GM11168 (cell line): ENCODE results near the gene SLIT1.

Experiments used
- in situ Hi-C: fragments of 300-500 bp; cut with MboI; formaldehyde crosslinking; loops from one replicate; pipeline ENCODE4 v1.12.0; 2022; ENCODE audit warnings: low sequenced_read_pairs; ENCODE audit not compliant: unreplicated experiment

SLIT1 gene

GRCh38 chr10:97090644-97091043 is 95.1 kb downstream of the SLIT1 start:
- in situ Hi-C loops: no loop called here

DNA sequence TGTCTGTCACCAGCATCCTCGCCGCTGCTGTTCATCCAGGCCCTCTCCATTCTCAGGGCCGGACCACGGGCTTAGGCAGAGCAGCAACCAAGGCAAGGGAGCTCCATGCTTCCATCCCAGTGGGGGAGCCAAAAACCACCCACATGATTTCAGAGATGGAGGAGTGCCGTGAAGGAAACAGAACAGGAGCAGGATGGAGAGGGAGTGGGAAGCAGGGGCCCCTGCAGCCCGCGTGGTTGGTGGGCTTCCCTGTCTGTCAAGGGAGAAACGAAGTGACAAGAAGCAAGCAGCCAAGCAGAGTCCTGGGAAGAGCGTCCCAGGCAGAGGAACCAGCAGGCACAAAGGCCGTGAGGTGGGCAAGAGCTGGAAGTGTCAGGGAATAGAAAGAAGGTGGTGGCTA is 95.7 kb downstream of the SLIT1 start:
- in situ Hi-C loops: no loop called here

- in situ Hi-C loops: no loop called here
Observed at GRCh38 chr10:97089209-97089870, 96.4 kb downstream of the SLIT1 start.

DNA sequence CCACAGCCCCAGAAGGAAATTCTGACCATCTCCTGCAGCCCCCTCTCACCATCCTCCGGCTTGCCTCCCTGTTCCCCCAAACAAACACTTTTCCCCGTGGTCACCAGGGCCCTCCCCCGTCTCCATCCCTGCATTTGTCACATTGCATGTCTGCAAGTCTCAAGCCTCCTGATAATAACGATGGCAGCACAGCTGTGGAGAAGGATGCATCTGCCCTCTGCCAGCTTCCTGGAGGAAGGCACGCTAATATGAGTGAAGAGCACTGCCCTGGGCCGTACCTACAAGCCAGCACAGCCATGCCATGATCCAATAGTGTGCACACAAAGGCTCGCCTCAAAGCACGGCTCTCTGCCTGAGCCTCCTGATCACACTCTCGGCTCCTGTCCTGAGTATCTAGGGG is 98.5 kb downstream of the SLIT1 start:
- in situ Hi-C loops: no loop called here

- in situ Hi-C loops: no loop called here
Observed at GRCh38 chr10:97086530-97086929, 99.2 kb downstream of the SLIT1 start.

GRCh38 chr10:97083228-97083829 is 102.4 kb downstream of the SLIT1 start:
- in situ Hi-C loops: loop anchor here (5.0 kb wide), 1 partner anchor 34 kb away; no protein-coding TSS in a partner anchor

DNA sequence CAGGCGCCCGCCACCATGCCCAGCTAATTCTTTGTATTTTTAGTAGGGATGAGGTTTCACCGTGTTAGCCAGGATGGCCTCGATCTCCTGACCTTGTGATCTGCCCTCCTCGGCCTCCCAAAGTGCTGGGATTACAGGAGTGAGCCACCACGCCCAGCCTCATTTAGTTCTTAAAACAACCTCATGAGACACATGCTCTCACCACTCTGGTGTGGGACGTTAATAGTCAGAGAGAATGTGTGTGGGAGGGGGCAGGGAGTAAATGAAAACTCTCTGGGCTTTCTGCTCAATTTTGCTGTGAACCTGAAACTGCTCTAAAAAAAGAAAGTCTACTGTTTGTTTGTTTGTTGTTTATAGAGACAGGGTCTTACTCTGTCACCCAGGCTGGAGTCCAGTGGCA is 103.2 kb downstream of the SLIT1 start:
- in situ Hi-C loops: loop anchor here (5.0 kb wide), 1 partner anchor 35 kb away; no protein-coding TSS in a partner anchor

GRCh38 chr10:97081621-97082235 is 104.0 kb downstream of the SLIT1 start:
- in situ Hi-C loops: loop anchor here (5.0 kb wide), 1 partner anchor 36 kb away; no protein-coding TSS in a partner anchor

DNA sequence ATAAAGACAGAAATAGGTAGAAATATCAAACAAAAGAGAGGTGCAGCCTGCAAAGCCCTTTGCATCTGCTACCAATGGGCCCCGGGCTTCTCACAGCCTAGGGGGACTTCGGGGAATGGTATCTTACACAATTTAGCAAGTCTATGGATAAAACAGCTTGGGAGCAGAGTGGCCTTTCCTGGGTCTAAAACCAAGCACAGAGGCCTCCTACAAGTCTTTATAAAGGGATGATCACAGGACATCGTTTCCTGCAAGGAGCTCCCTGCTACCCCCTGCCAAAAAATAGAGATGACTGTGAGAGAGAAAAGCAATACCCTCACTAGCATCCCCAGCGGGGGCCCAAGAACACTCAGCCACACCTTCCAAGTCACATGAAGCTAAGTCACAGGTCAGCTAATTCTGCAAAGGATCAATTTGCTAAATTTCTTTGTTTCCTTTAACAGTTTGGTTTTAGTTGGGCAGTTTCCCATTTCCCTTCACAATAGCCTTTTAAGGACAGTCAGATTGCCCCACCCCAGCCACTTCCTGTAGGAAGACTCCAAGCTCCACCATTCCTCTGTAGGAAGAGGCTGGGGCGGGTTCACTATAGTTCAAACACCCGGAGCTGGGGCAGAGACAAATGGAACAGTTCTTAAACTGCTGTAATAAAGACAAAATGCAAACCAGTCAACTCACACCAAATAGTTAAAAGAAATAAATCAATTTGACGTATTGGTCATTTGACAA is 105.5 kb downstream of the SLIT1 start:
- in situ Hi-C loops: loop anchor here (5.0 kb wide), 1 partner anchor 37 kb away; no protein-coding TSS in a partner anchor

GRCh38 chr10:97079448-97079847 is 106.3 kb downstream of the SLIT1 start:
- in situ Hi-C loops: no loop called here

DNA sequence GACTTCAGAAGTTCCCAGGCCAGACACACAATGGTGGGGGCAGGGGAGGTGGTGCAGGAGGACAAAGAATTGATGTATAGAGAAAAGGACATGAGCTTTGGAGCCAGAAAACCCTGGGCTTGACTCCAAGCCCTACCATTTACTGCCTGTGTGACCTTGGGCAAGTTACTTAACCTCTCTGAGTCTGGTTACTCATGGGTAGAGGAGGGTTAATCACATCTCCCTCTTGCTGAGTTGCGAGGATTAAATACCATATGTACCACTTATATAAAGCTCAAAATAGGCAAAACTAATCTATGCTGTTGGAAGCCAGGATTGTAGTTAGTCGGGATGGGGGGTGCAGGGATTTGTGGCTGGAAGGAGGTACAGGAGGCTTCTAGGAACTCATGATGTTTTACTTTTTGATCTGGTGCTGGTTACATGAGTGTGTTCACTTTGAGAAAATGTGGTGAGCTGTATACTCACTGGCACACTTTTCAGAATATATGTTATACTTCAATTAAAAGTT is 106.8 kb downstream of the SLIT1 start:
- in situ Hi-C loops: no loop called here

DNA sequence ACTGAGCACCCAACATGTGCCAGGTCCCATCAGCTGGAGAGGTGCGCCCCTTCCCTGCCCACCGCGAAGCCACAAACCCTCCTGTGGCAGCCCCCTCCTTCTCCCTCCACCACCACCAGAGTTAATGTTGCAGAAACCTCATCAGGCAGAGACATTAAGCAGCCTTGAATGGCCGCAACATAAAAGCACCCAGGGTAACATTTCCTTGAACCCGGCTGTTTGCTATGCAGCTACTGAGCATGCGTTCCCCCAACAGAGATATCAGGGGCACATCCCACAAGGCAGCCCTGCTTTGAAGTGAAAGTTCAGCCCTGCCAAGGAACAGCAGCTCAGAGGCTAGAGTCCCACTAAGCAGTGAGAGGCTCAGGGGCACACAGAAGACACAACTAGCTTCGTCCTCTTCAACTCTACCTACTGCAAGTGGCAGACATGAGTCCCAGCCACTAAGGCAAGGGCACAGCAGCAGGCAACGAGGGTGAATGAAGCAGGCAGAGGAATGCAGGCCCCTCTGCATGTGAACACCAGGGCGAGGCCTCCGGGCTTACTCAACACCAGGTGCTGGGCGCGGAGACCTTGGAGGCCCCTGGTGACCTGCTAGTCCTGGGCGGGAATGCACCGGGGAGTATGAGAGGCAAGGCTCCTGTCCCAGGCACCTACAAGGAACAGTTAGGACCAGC is 107.4 kb downstream of the SLIT1 start:
- in situ Hi-C loops: no loop called here

DNA sequence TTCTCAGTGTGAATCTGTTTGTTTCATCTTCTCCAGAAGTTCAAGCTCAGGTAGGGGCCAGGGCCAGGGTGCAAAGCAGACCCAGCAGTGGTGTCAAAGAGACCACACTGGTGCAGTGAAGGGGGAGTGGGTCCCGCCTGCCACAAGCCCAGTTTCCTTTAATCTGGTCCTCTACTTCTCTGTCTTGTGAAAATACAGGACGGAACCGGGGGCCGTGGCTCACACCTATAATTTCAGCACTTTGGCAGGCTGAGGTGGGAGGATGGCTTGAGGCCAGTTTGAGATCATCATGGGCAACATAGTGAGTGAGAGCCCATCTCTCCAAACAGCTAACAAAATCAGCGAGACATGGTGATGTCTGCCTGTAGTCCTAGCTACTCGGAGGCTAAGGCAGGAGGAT is 109.0 kb downstream of the SLIT1 start:
- in situ Hi-C loops: no loop called here

- in situ Hi-C loops: no loop called here
Observed at GRCh38 chr10:97075961-97076525, 109.7 kb downstream of the SLIT1 start.

GRCh38 chr10:97075421-97075820 is 110.3 kb downstream of the SLIT1 start:
- in situ Hi-C loops: no loop called here

DNA sequence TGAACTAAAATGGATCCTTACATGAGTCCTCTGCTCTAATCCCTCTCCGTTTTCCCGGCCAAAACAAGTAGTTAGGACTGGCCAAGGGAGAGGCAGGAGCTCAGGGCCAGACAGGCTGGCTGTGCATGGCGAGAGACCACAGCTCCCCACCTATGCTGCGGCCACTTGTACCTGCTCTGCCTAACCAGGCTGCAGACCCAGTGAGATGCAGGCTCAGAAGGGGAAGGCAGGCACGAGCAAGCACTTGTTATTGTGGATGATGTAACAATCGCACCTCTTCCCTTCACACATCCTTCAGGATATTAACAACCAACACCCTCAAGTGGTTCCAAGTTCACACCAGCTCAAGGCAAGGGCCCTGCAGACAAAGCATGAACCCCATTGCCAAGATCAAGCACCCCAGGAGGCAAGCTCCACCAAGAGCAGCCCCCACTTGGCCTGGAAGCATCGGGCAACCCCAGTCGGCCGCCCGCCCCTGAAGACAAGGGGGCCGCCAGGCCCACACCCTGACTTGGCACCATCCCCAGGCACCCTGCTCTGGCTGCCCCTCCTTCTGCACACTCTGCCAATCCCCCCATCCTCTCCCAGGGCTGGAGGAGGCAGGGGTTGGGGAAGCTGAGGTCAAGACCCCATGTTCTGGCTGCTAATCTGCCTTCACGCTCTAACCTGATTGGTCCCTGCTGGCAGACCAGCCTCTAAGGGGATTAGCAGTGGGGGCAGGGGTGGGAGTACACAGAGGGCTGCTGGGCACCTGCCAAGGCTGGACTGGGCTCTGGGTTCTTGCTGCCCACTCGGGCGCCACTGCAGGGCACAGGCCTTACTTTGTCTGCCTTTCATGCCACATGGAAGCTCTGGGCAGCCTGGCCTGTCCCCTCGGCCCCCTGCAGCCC is 111.3 kb downstream of the SLIT1 start:
- in situ Hi-C loops: loop anchor here (5.0 kb wide), 1 partner anchor 133 kb away; no protein-coding TSS in a partner anchor

DNA sequence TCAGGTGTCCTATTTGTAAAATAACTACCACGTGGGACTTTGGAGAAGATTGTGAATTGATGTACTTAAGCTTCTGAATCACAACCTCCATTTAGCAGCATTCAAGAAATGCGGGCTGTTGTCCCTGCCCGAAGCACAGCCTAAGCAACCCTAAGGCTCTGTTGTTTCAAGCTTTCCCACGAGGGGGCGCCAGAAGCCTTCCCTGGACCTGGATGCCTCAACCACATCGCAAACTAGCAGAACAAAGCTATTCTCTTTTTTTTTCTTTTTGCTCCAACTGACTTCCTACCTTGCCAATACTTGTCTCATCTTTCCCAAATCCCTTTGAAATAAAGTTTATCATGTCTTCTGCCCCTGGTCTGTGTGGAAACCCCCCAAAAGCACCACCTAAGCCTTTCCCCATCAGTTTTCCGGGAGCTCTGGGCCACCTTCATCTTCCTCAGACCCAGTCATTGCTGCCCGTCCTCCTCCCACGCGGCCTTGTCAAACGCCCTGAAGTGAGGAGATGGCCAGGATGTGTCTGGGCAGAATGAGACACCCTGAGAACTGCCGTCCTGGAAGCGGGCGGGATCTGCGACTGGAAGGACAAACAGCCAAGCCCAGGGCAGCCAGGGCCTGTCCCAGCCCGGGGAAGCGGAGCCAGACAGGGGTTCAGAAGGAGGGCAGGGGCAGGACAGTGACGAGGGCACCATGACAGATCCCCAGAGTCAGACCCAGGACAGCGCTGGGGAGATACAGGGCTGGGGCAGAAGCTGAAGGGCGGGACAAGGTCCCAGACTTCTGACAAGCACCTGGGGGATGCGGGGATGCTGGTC is 112.7 kb downstream of the SLIT1 start:
- in situ Hi-C loops: loop anchor here (5.0 kb wide), 1 partner anchor 134 kb away; no protein-coding TSS in a partner anchor

DNA sequence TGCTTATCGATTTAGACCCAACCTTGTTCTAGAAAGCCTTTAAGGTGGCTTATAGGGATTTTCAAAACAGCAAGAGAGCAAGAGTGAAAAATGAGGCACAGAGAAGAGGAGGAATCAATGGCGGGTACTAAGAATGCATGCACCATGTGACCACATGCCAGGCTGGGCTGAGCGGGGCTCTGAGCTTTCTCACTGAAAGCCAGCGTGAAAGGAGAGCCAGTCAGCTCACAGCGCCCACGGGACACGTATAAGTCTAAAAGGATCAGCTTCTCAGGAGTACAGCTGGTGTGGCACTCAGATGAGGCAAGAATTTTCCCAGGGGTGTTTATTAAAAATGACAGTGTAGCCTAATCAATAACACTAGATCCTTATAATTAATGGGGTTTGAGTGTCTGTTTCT is 114.3 kb downstream of the SLIT1 start:
- in situ Hi-C loops: loop anchor here (5.0 kb wide), 1 partner anchor 136 kb away; no protein-coding TSS in a partner anchor
